ENCODE data around the gene UTP4. TPM values are rescaled to one million over a fixed set of nuclear protein-coding genes. Genes with fewer than 3 reads are reported as not detected.

Gene UTP4
- total RNA-seq, 1 experiment from 2014 or later = 61.7 TPM

GRCh38 chr16:69089091-69089910 lies 43.1 kb upstream of the UTP4 start:
- TF ChIP-seq CTCF (IDR thresholded peaks at IDR 0.05) (no peak), REST (IDR thresholded peaks at IDR 0.05; ENCODE audit: insufficient read depth in 1 of 2, low read depth in 2 of 2, low read length in 1 of 2) (no peak), SIN3A (IDR thresholded peaks at IDR 0.05; ENCODE audit: borderline replicate concordance, insufficient read depth, low read depth, low read length) (no peak), POLR2AphosphoS5 (IDR thresholded peaks at IDR 0.05; ENCODE audit: low read depth, low read length) (no peak)

GRCh38 chr16:69093974-69094373 lies 38.5 kb upstream of the UTP4 start:
- no peak for DNase-seq (ENCODE audit: low read depth, low spot score)
- intact Hi-C loops (cut with micrococcal nuclease; ENCODE audit: unreplicated experiment) = no loop called here
- no peak for ATAC-seq
- Histone ChIP-seq H3K27me3 (ENCODE audit: control insufficient read depth, insufficient read depth, low read length) (no peaks in the 10 kb centered on the region), H3K27ac (ENCODE audit: low read length) (no peak overlapping the region), H3K4me1 (ENCODE audit: control insufficient read depth, insufficient read depth, low read length) (peaks cover 12% of the 10 kb centered on the region; the same call in 1 of the 2 replicates), H3K4me3 (ENCODE audit: low read depth in 2 of 2, low read length in 2 of 2) (no peak overlapping the region), H3K36me3 (ENCODE audit: control insufficient read depth, insufficient read depth, low read length) (no peaks in the 10 kb centered on the region), H3K9me3 (ENCODE audit: control insufficient read depth, insufficient read depth, low read depth, low read length) (no peaks in the 10 kb centered on the region)
- in situ Hi-C loops (cut with HindIII; ENCODE audit: low pct_unique_long_range_greater_than_20kb, low sequenced_read_pairs) = no loop called here
- no TSS peak for BruUV-seq (replicated peaks)
- CTCF ChIA-PET = no interaction called here
- TF ChIP-seq CTCF (IDR thresholded peaks at IDR 0.05) (no peak), POLR2AphosphoS5 (IDR thresholded peaks at IDR 0.05; ENCODE audit: low read depth, low read length) (no peak), SIN3A (IDR thresholded peaks at IDR 0.05; ENCODE audit: borderline replicate concordance, insufficient read depth, low read depth, low read length) (no peak), TCF7L2 (IDR thresholded peaks at IDR 0.05; ENCODE audit: low read depth, low read length) (no peak), REST (IDR thresholded peaks at IDR 0.05; ENCODE audit: insufficient read depth in 1 of 2, low read depth in 2 of 2, low read length in 1 of 2) (no peak)
- POLR2A ChIA-PET = interaction anchor here (0.6 kb wide), 1 partner anchor 27 kb away, joined by 3 read pairs; no protein-coding TSS in a partner anchor

More at GRCh38 chr16:69089091-69089910, 43.1 kb upstream of the UTP4 start:
- BruUV-seq (replicated peaks) = no TSS peak
- no peak overlapping the region for H3K4me3 ChIP-seq (ENCODE audit: low read depth in 2 of 2, low read length in 2 of 2)
- intact Hi-C loops (cut with micrococcal nuclease; ENCODE audit: unreplicated experiment) (no loop called here), in situ Hi-C loops (cut with HindIII; ENCODE audit: low pct_unique_long_range_greater_than_20kb, low sequenced_read_pairs) (no loop called here)
- CTCF ChIA-PET = no interaction called here
- POLR2A ChIA-PET = no interaction called here
- ATAC-seq (peak; percentile 90), DNase-seq (ENCODE audit: low read depth, low spot score) (no peak)
- no peak overlapping the region for H3K27ac ChIP-seq (ENCODE audit: low read length)
- no peaks in the 10 kb centered on the region for H3K9me3 ChIP-seq (ENCODE audit: control insufficient read depth, insufficient read depth, low read depth, low read length)
- no peaks in the 10 kb centered on the region for H3K27me3 ChIP-seq (ENCODE audit: control insufficient read depth, insufficient read depth, low read length)
- no peaks in the 10 kb centered on the region for H3K36me3 ChIP-seq (ENCODE audit: control insufficient read depth, insufficient read depth, low read length)
- H3K4me1 ChIP-seq (ENCODE audit: control insufficient read depth, insufficient read depth, low read length) = peaks cover 13% of the 10 kb centered on the region; the same call in 1 of the 2 replicates

All from Panc1 (cell line).